ENCODE results near the gene TEX36.

The TEX36 gene

DNA sequence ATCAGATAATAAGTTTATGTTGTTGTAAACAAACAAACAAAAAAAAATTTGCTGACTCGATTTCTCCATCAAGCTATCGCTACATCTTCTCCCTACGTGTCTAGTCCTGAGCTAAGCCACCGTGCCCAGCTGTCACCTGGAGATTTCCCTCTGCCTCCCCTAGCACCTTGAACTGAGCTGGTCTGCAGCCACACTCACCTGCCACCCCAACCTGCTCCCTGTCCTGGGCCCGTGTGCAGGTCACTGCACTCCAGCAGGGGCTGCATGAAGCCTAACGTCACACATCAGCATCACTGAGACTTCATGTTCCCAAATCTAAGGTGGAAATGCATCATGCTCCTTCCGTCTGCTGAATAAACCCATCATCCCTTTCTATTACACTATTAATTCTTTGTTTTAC is 44.4 kb downstream of the TEX36 start:
- TF ChIP-seq, protein P1, sequence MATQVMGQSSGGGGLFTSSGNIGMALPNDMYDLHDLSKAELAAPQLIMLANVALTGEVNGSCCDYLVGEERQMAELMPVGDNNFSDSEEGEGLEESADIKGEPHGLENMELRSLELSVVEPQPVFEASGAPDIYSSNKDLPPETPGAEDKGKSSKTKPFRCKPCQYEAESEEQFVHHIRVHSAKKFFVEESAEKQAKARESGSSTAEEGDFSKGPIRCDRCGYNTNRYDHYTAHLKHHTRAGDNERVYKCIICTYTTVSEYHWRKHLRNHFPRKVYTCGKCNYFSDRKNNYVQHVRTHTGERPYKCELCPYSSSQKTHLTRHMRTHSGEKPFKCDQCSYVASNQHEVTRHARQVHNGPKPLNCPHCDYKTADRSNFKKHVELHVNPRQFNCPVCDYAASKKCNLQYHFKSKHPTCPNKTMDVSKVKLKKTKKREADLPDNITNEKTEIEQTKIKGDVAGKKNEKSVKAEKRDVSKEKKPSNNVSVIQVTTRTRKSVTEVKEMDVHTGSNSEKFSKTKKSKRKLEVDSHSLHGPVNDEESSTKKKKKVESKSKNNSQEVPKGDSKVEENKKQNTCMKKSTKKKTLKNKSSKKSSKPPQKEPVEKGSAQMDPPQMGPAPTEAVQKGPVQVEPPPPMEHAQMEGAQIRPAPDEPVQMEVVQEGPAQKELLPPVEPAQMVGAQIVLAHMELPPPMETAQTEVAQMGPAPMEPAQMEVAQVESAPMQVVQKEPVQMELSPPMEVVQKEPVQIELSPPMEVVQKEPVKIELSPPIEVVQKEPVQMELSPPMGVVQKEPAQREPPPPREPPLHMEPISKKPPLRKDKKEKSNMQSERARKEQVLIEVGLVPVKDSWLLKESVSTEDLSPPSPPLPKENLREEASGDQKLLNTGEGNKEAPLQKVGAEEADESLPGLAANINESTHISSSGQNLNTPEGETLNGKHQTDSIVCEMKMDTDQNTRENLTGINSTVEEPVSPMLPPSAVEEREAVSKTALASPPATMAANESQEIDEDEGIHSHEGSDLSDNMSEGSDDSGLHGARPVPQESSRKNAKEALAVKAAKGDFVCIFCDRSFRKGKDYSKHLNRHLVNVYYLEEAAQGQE (IDR thresholded peaks at IDR 0.05; ENCODE audit: insufficient replicate concordance, low read depth) = no peak
- TF ChIP-seq POLR2AphosphoS5 (IDR thresholded peaks at IDR 0.05; ENCODE audit: low read depth) = no peak
- no peak for TF ChIP-seq GABPA (IDR thresholded peaks at IDR 0.05; ENCODE audit: low read depth)
- no peak for TF ChIP-seq SPI1 (IDR thresholded peaks at IDR 0.05; ENCODE audit: borderline replicate concordance, low read depth)
- TF ChIP-seq CTCF (IDR thresholded peaks at IDR 0.05; ENCODE audit: insufficient read depth, low read length) = no peak
- Histone ChIP-seq H3K27me3 (ENCODE audit: insufficient read depth, poor library complexity, severe bottlenecking) (no peaks in the 10 kb centered on the region), H3K4me3 (replicated peaks; ENCODE audit: insufficient read depth, low read length) (no peak overlapping the region), H3K27ac (replicated peaks) (no peak overlapping the region)
- no peak for DNase-seq (ENCODE audit: low read depth in 1 of 2, low spot score in 1 of 2)

- no peak for DNase-seq (ENCODE audit: low read depth in 1 of 2, low spot score in 1 of 2)
- H3K27me3 ChIP-seq (ENCODE audit: insufficient read depth, poor library complexity, severe bottlenecking) = no peaks in the 10 kb centered on the region
- H3K4me3 ChIP-seq (replicated peaks; ENCODE audit: insufficient read depth, low read length) = no peak overlapping the region
- TF ChIP-seq POLR2AphosphoS5 (IDR thresholded peaks at IDR 0.05; ENCODE audit: low read depth) (no peak), SPI1 (IDR thresholded peaks at IDR 0.05; ENCODE audit: borderline replicate concordance, low read depth) (no peak), CTCF (IDR thresholded peaks at IDR 0.05; ENCODE audit: insufficient read depth, low read length) (no peak), GABPA (IDR thresholded peaks at IDR 0.05; ENCODE audit: low read depth) (no peak)
- TF ChIP-seq, protein P1 (IDR thresholded peaks at IDR 0.05; ENCODE audit: insufficient replicate concordance, low read depth) = no peak
- no peak overlapping the region for H3K27ac ChIP-seq (replicated peaks)
Observed at GRCh38 chr10:125637496-125637895, 45.5 kb downstream of the TEX36 start.

- TF ChIP-seq, protein P1 (IDR thresholded peaks at IDR 0.05; ENCODE audit: insufficient replicate concordance, low read depth) = no peak
- TF ChIP-seq GABPA (IDR thresholded peaks at IDR 0.05; ENCODE audit: low read depth) (no peak), POLR2AphosphoS5 (IDR thresholded peaks at IDR 0.05; ENCODE audit: low read depth) (no peak), SPI1 (IDR thresholded peaks at IDR 0.05; ENCODE audit: borderline replicate concordance, low read depth) (no peak), CTCF (IDR thresholded peaks at IDR 0.05; ENCODE audit: insufficient read depth, low read length) (no peak)
Observed at GRCh38 chr10:125634606-125635005, 48.4 kb downstream of the TEX36 start.

More at GRCh38 chr10:125634606-125635005, 48.4 kb downstream of the TEX36 start:
- no peak overlapping the region for H3K27ac ChIP-seq (replicated peaks)
- no peak overlapping the region for H3K4me3 ChIP-seq (replicated peaks; ENCODE audit: insufficient read depth, low read length)
- DNase-seq (ENCODE audit: low read depth in 1 of 2, low spot score in 1 of 2) = no peak
- H3K27me3 ChIP-seq (ENCODE audit: insufficient read depth, poor library complexity, severe bottlenecking) = no peaks in the 10 kb centered on the region
